ENCODE data around the gene RPS21.

- no peak for TF ChIP-seq CTCF (IDR thresholded peaks at IDR 0.05; ENCODE audit: borderline replicate concordance, extremely low read depth, low read length, poor library complexity, severe bottlenecking)
- no peak for TF ChIP-seq EZH2 (IDR thresholded peaks at IDR 0.05; ENCODE audit: borderline replicate concordance, low read depth, low read length, severe bottlenecking)
Observed at GRCh38 chr20:62421716-62421990, 34.8 kb downstream of the RPS21 start.
